OCI-LY3 (cell line): Measurements from ENCODE around the gene CAMTA1.

ENCODE experiments used
- H2AFZ ChIP-seq: fragments of 200-600, 300-600 bp; shearing (Covaris generic); 2 replicates; pipeline ENCODE4 v1.6.0; 2014; ENCODE audit warnings: antibody characterized with exemption, low read depth, low read length
- H3K27ac ChIP-seq: fragments of 200-600, 300-600 bp; sonication (generic); 2 replicates; pipeline ENCODE4 v1.5.1; 2014; ENCODE audit warnings: mild to moderate bottlenecking, low read length, moderate library complexity, mixed read lengths
- H3K27me3 ChIP-seq: fragments of 200-600, 300-600 bp; sonication (generic); 2 replicates; pipeline ENCODE4 v1.6.1; 2014; ENCODE audit warnings: low read depth, low read length, mixed read lengths
- H3K36me3 ChIP-seq: fragments of 200-600, 300-600 bp; sonication (generic); replicated peaks from 2 replicates; pipeline ENCODE3; 2014; ENCODE audit warnings: low read depth, low read length, mixed read lengths
- H3K4me1 ChIP-seq: fragments of 300-600, 200-600 bp; sonication (generic); 2 replicates; pipeline ENCODE4 v1.6.1; 2014; ENCODE audit warnings: low read length, mixed read lengths
- H3K4me2 ChIP-seq: fragments of 200-600, 300-600 bp; sonication (generic); 2 replicates; pipeline ENCODE4 v1.6.1; 2014; ENCODE audit warnings: low read length, mixed read lengths
- H3K4me3 ChIP-seq: fragments of 300-600, 200-600 bp; sonication (generic); 2 replicates; pipeline ENCODE4 v1.5.1; 2014; ENCODE audit warnings: antibody characterized with exemption, mild to moderate bottlenecking, low read length, moderate library complexity
- H3K79me2 ChIP-seq: fragments of 300-600, 200-600 bp; shearing (Covaris generic); 2 replicates; pipeline ENCODE4 v1.6.1; 2014; ENCODE audit warnings: mild to moderate bottlenecking, low read length, mixed read lengths
- H3K9ac ChIP-seq: fragments of 300-600, 200-600 bp; shearing (Covaris generic); 2 replicates; pipeline ENCODE4 v1.6.0; 2014; ENCODE audit warnings: mild to moderate bottlenecking, low read length, moderate library complexity
- H3K9me3 ChIP-seq: fragments of 200-600, 300-600 bp; shearing (Covaris generic); 2 replicates; pipeline ENCODE4 v1.6.1; 2014; ENCODE audit warnings: low read length, mixed read lengths; ENCODE audit not compliant: insufficient read depth
- H4K20me1 ChIP-seq: fragments of 200-600, 300-600 bp; sonication (generic); 2 replicates; pipeline ENCODE4 v1.6.1; 2016; ENCODE audit warnings: low read length, mixed read lengths; ENCODE audit not compliant: insufficient read depth
- CTCF ChIP-seq: fragments of 200-600, 300-600 bp; sonication (generic); IDR thresholded peaks from 2 replicates; pipeline ENCODE4 v1.5.1; 2014; ENCODE audit warnings: antibody characterized with exemption, low read length, low read depth
- EZH2phosphoT487 ChIP-seq: fragments of 200-600 bp; shearing (Covaris generic); IDR thresholded peaks from 2 replicates; pipeline ENCODE4 v1.6.1; 2018; ENCODE audit warnings: antibody characterized with exemption, mixed run types, low read depth

The CAMTA1 gene

GRCh38 chr1:7629011-7629410, 843.8 kb downstream of the CAMTA1 start:
- Histone ChIP-seq H3K27ac (no peak overlapping the region), H3K4me1 (no peaks in the 10 kb centered on the region), H4K20me1 (no peaks in the 10 kb centered on the region), H3K9me3 (no peaks in the 10 kb centered on the region), H3K36me3 (no peaks in the 10 kb centered on the region), H3K4me3 (no peak overlapping the region), H3K27me3 (peaks cover 42% of the 10 kb centered on the region), H3K4me2 (no peak overlapping the region), H2AFZ (no peak overlapping the region), H3K9ac (no peak overlapping the region), H3K79me2 (no peaks in the 10 kb centered on the region)
- TF ChIP-seq EZH2phosphoT487 (no peak), CTCF (no peak)

DNA sequence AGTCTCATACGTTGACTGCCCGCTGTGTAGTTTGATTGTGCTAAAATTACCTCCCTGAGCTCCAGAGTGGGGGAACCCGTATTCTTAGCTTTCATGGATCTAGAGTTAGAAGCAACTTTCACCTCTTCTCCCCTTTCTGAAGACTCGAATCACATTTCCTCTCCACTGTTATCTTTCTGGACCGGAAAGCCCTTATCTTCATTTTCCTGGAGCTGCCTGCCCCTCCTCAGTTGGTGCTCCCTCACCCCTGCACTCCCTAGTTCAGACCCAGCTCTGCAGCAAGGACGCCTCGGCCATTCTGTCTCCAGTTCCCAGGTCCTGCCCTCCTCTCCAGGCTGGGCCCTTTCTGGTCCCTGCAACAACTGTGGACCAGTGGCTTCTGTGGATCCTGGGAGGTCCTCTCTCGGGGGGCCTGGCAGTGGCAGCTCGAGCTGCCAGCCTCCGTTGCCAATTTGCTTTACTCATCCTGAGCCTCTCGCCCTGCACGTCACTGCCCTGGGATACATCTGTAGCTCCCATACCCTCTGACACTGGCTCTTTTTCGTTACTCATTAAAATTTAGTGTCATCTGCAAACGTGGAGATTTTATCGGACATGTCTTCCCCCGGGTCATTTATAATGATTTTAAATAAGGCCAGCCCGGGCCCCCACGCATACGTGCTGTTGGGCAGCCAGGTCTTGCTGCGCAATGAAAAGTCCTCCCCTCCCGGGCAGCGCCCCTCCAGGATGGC, 844.4 kb downstream of the CAMTA1 start:
- no peaks in the 10 kb centered on the region for H3K4me1 ChIP-seq
- H3K4me3 ChIP-seq, result no peak overlapping the region
- no peak overlapping the region for H3K4me2 ChIP-seq
- peaks cover 38% of the 10 kb centered on the region for H3K27me3 ChIP-seq
- no peak for TF ChIP-seq CTCF
- no peak for TF ChIP-seq EZH2phosphoT487
- no peaks in the 10 kb centered on the region for H3K79me2 ChIP-seq
- no peak overlapping the region for H3K27ac ChIP-seq
- no peaks in the 10 kb centered on the region for H3K36me3 ChIP-seq
- H3K9me3 ChIP-seq, result no peaks in the 10 kb centered on the region
- no peaks in the 10 kb centered on the region for H4K20me1 ChIP-seq
- H2AFZ ChIP-seq, result no peak overlapping the region
- no peak overlapping the region for H3K9ac ChIP-seq

DNA sequence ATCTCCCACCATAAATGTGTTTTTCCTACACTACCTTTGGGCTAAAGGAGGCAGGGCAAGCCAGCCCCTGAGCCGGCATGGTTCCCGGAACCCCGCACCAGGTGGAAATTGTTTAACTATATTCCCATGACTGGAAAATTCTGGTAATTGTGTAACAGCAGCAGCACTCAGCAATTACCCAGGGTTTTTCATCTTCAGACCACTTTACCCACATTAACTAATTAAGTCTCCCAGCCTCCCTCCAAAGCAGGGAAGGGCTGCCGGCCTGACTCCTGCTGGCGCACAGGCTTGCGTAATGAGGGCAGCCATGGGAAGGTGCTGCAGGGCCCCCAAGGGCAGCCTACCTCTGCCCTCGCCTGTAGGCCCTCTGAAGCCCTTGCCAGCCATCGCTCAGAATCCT, 845.1 kb downstream of the CAMTA1 start:
- Histone ChIP-seq H3K27ac (no peak overlapping the region), H2AFZ (no peak overlapping the region), H3K4me3 (no peak overlapping the region), H3K36me3 (no peaks in the 10 kb centered on the region), H3K4me1 (no peaks in the 10 kb centered on the region), H3K4me2 (no peak overlapping the region), H3K9me3 (no peaks in the 10 kb centered on the region), H4K20me1 (no peaks in the 10 kb centered on the region), H3K27me3 (peaks cover 31% of the 10 kb centered on the region), H3K79me2 (no peaks in the 10 kb centered on the region), H3K9ac (no peak overlapping the region)
- TF ChIP-seq CTCF, result no peak

DNA sequence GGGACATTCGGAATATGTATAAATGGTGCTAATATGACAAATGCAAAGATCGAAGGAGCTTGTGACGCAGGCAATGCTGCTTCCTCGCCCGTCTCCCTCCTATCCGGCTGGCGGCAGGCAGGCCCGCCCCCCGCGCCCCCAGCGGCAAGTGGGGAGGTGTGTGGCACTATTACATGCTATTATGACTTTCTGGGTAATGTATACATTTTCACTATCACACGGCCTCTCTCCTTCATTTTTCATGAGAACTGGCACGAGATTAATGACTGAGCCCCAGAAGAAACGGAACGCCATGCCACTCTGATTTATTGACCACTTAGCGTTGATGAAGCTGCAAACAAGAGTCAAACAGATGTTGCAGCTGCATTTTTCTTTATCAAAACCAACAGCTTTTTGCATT, 846.9 kb downstream of the CAMTA1 start:
- peaks cover 14% of the 10 kb centered on the region for H3K27me3 ChIP-seq
- H3K27ac ChIP-seq, result no peak overlapping the region

More for the DNA sequence above, 846.9 kb downstream of the CAMTA1 start:
- H3K9ac ChIP-seq, result no peak overlapping the region
- TF ChIP-seq CTCF, result no peak
- no peak for TF ChIP-seq EZH2phosphoT487
- H3K4me3 ChIP-seq, result no peak overlapping the region
- H4K20me1 ChIP-seq, result no peaks in the 10 kb centered on the region
- H3K9me3 ChIP-seq, result no peaks in the 10 kb centered on the region
- H2AFZ ChIP-seq, result no peak overlapping the region
- no peaks in the 10 kb centered on the region for H3K4me1 ChIP-seq
- H3K36me3 ChIP-seq, result no peaks in the 10 kb centered on the region
- H3K79me2 ChIP-seq, result no peaks in the 10 kb centered on the region
- no peak overlapping the region for H3K4me2 ChIP-seq
